IMR-90 (cell line): ENCODE data around the gene TAF11. TPM values are rescaled to one million over a fixed set of nuclear protein-coding genes. Genes with fewer than 3 reads are reported as not detected.

Experiments used
- ATAC-seq: fragments of 200-7000 bp; cut with Tn5 transposase; 2 replicates; pipeline ENCODE4 v1.9.1; 2020; ENCODE audit warnings: low read depth, mild to moderate bottlenecking, moderate library complexity
- BruUV-seq: library from RNA; stranded (reverse); fragments of 400-500 nt; replicated peaks from 2 replicates; lab custom pipeline; 2021; lab: Mats Ljungman, UMichigan
- CTCF ChIA-PET: fragments of 300-600 bp; formaldehyde crosslinking; extraction: SDS; loops from one replicate; lab custom pipeline; 2021; ENCODE audit warnings: antibody characterized with exemption; lab: Yijun Ruan, JAX
- POLR2A ChIA-PET: fragments of 300-600 bp; sonication (Branson Sonifier 250); formaldehyde crosslinking; loops from one replicate; lab custom pipeline; 2022; ENCODE audit warnings: antibody characterized with exemption; ENCODE audit not compliant: unreplicated experiment; lab: Charles Lee
- DNase-seq: peaks from one replicate; pipeline ENCODE4 v3.0.0; 2013
- H2AFZ ChIP-seq: replicated peaks from 2 replicates; pipeline ENCODE3; 2013; ENCODE audit warnings: low read length, mild to moderate bottlenecking; ENCODE audit not compliant: poor library complexity
- H2AK5ac ChIP-seq: 2 replicates; pipeline ENCODE4 v1.6.1; 2013; ENCODE audit warnings: low read depth, low read length, inconsistent platforms
- H2AK9ac ChIP-seq: replicated peaks from 2 replicates; pipeline ENCODE3; 2013; ENCODE audit warnings: mild to moderate bottlenecking, low read depth, low read length, moderate library complexity; ENCODE audit not compliant: poor library complexity
- H2BK120ac ChIP-seq: 2 replicates; pipeline ENCODE4 v1.6.1; 2013; ENCODE audit warnings: low read depth, low read length, inconsistent platforms
- H2BK15ac ChIP-seq: 3 replicates; pipeline ENCODE4 v1.6.1; 2013; ENCODE audit warnings: low read depth, low read length, inconsistent platforms
- H2BK20ac ChIP-seq: 2 replicates; pipeline ENCODE4 v1.6.1; 2013; ENCODE audit warnings: low read depth, mild to moderate bottlenecking, inconsistent platforms, low read length, moderate library complexity
- H2BK5ac ChIP-seq: 2 replicates; pipeline ENCODE4 v1.6.1; 2013; ENCODE audit warnings: mild to moderate bottlenecking, low read depth, low read length, inconsistent platforms; ENCODE audit not compliant: poor library complexity, severe bottlenecking
- H3K14ac ChIP-seq: replicated peaks from 2 replicates; pipeline ENCODE4 v1.6.1; 2013; ENCODE audit warnings: low read depth, low read length, inconsistent platforms
- H3K18ac ChIP-seq: 2 replicates; pipeline ENCODE4 v1.6.1; 2013; ENCODE audit warnings: low read depth, low read length, control low read depth
- H3K23ac ChIP-seq: 2 replicates; pipeline ENCODE4 v1.6.1; 2013; ENCODE audit warnings: low read depth, low read length, inconsistent platforms
- H3K27ac ChIP-seq: 2 replicates; pipeline ENCODE4 v1.5.1; 2013; ENCODE audit warnings: mild to moderate bottlenecking, control low read depth, low read length; ENCODE audit not compliant: insufficient read depth
- H3K27me3 ChIP-seq: 2 replicates; pipeline ENCODE4 v1.6.1; 2013; ENCODE audit warnings: low read length; ENCODE audit not compliant: control insufficient read depth, insufficient read depth
- H3K36me3 ChIP-seq: 2 replicates; pipeline ENCODE4 v1.6.1; 2013; ENCODE audit warnings: low read length, mixed read lengths; ENCODE audit not compliant: control insufficient read depth, insufficient read depth
- H3K4ac ChIP-seq: 2 replicates; pipeline ENCODE4 v1.6.1; 2013; ENCODE audit warnings: low read depth, low read length, inconsistent platforms
- H3K4me1 ChIP-seq: 2 replicates; pipeline ENCODE4 v1.6.1; 2013; ENCODE audit warnings: low read length, mixed read lengths; ENCODE audit not compliant: control insufficient read depth, insufficient read depth
- H3K4me2 ChIP-seq: 2 replicates; pipeline ENCODE4 v1.6.1; 2013; ENCODE audit warnings: low read depth, mild to moderate bottlenecking, control low read depth, low read length, moderate library complexity
- H3K4me3 ChIP-seq: 2 replicates; pipeline ENCODE4 v1.5.1; 2013; ENCODE audit warnings: low read depth, mild to moderate bottlenecking, control low read depth, low read length, moderate library complexity; ENCODE audit not compliant: insufficient read depth
- H3K56ac ChIP-seq: 2 replicates; pipeline ENCODE4 v1.6.1; 2013; ENCODE audit warnings: low read length, inconsistent platforms; ENCODE audit not compliant: insufficient read depth; ENCODE audit errors: extremely low read depth
- H3K79me1 ChIP-seq, 2 experiments: 2 replicates each; pipeline ENCODE4 v1.6.1; 2013; ENCODE audit warnings: low read length in 2 of 2, inconsistent platforms in 1 of 2, low read depth in 1 of 2
- H3K9ac ChIP-seq: 2 replicates; pipeline ENCODE4 v1.6.1; 2013; ENCODE audit warnings: low read depth, low read length, control low read depth
- H3K9me1 ChIP-seq: 2 replicates; pipeline ENCODE4 v1.6.1; 2013; ENCODE audit warnings: low read length, inconsistent platforms; ENCODE audit not compliant: insufficient read depth
- H3K9me3 ChIP-seq: 2 replicates; pipeline ENCODE4 v1.6.1; 2013; ENCODE audit warnings: low read length; ENCODE audit not compliant: control insufficient read depth, insufficient read depth
- H4K20me1 ChIP-seq: 2 replicates; pipeline ENCODE4 v1.6.1; 2013; ENCODE audit warnings: low read length, inconsistent platforms; ENCODE audit not compliant: insufficient read depth
- H4K5ac ChIP-seq: 2 replicates; pipeline ENCODE4 v1.6.1; 2013; ENCODE audit warnings: mild to moderate bottlenecking, low read depth, low read length, control low read depth
- H4K8ac ChIP-seq, 2 experiments: 2 replicates each; pipeline ENCODE4 v1.6.1; 2013; ENCODE audit warnings: low read depth in 2 of 2, low read length in 2 of 2, control low read depth in 1 of 2, inconsistent platforms in 1 of 2
- H4K91ac ChIP-seq: 2 replicates; pipeline ENCODE4 v1.6.1; 2013; ENCODE audit warnings: low read depth, low read length, inconsistent platforms; ENCODE audit not compliant: insufficient read depth
- BHLHE40 ChIP-seq: fragments of 150-350 bp; IDR thresholded peaks from 2 replicates; pipeline ENCODE4 v1.6.1; 2016; ENCODE audit warnings: mild to moderate bottlenecking, low read depth, low read length
- CEBPB ChIP-seq: IDR thresholded peaks from 2 replicates; pipeline ENCODE4 v1.6.1; 2012; ENCODE audit warnings: low read depth, low read length, improper control_type of control experiment
- CHD1 ChIP-seq: IDR thresholded peaks from 2 replicates; pipeline ENCODE4 v1.6.1; 2012; ENCODE audit warnings: low read depth, low read length, improper control_type of control experiment
- CTCF ChIP-seq: conservative IDR thresholded peaks from 2 replicates; pipeline ENCODE4 v1.5.1; 2012; ENCODE audit warnings: mild to moderate bottlenecking, low read depth, low read length, improper control_type of control experiment
- ELK1 ChIP-seq: fragments of 150-350 bp; IDR thresholded peaks from 2 replicates; pipeline ENCODE4 v1.6.1; 2016; ENCODE audit warnings: low read depth, mild to moderate bottlenecking, low read length, moderate library complexity, borderline replicate concordance
- FOS ChIP-seq: fragments of 150-350 bp; IDR thresholded peaks from 2 replicates; pipeline ENCODE4 v1.6.1; 2016; ENCODE audit warnings: low read depth, low read length
- MAFK ChIP-seq: IDR thresholded peaks from 2 replicates; pipeline ENCODE4 v1.6.1; 2012; ENCODE audit warnings: low read depth, low read length, improper control_type of control experiment
- MAZ ChIP-seq: IDR thresholded peaks from 2 replicates; pipeline ENCODE4 v1.6.1; 2012; ENCODE audit warnings: low read depth, mild to moderate bottlenecking, low read length, improper control_type of control experiment, moderate library complexity, borderline replicate concordance
- MXI1 ChIP-seq: IDR thresholded peaks from 2 replicates; pipeline ENCODE4 v1.6.1; 2012; ENCODE audit warnings: low read depth, mild to moderate bottlenecking, low read length, moderate library complexity, borderline replicate concordance
- NFE2L2 ChIP-seq: fragments of 150-350 bp; IDR thresholded peaks from 2 replicates; pipeline ENCODE4 v1.6.1; 2016; ENCODE audit warnings: low read depth, mild to moderate bottlenecking, low read length
- POLR2A ChIP-seq: IDR thresholded peaks from 2 replicates; pipeline ENCODE4 v1.6.1; 2012; ENCODE audit warnings: mild to moderate bottlenecking, low read depth, low read length
- RAD21 ChIP-seq: IDR thresholded peaks from 2 replicates; pipeline ENCODE4 v1.6.1; 2012; ENCODE audit warnings: low read length, improper control_type of control experiment
- RCOR1 ChIP-seq: IDR thresholded peaks from 2 replicates; pipeline ENCODE4 v1.6.1; 2012; ENCODE audit warnings: mild to moderate bottlenecking, low read length, improper control_type of control experiment; ENCODE audit not compliant: insufficient replicate concordance
- RFX5 ChIP-seq: IDR thresholded peaks from 2 replicates; pipeline ENCODE4 v1.8.0; 2012; ENCODE audit warnings: low read depth, mild to moderate bottlenecking, low read length, moderate library complexity
- SMC3 ChIP-seq: fragments of 150-350 bp; IDR thresholded peaks from 2 replicates; pipeline ENCODE4 v1.6.1; 2016; ENCODE audit warnings: low read depth, mild to moderate bottlenecking, antibody characterized with exemption, low read length, moderate library complexity
- USF2 ChIP-seq: fragments of 150-350 bp; IDR thresholded peaks from 2 replicates; pipeline ENCODE4 v1.6.1; 2017; ENCODE audit warnings: mild to moderate bottlenecking, antibody characterized with exemption, low read length, low read depth
- WGBS, 2 experiments: methylation state at CpG; one replicate each; pipeline versions ENCODE4 v1.1.5 to v1.1.7; 2013; ENCODE audit warnings: missing lambda C conversion rate in 2 of 2; ENCODE audit not compliant: insufficient read length in 1 of 2; ENCODE audit errors: extremely low coverage in 2 of 2; 5-methylcytosine and 5-hydroxymethylcytosine counted together
- dilution Hi-C: fragments of 300-500 bp; cut with HindIII; formaldehyde crosslinking; loops from one replicate; pipeline ENCODE4 v1.14.3; 2018; ENCODE audit warnings: low sequenced_read_pairs; ENCODE audit not compliant: unreplicated experiment
- in situ Hi-C: fragments of 300-500 bp; cut with MboI; formaldehyde crosslinking; loops from 3 replicates; pipeline ENCODE4 v1.14.3; 2019; ENCODE audit warnings: low sequenced_read_pairs, inconsistent platforms, mixed read lengths
- intact Hi-C: fragments of 100-400 bp; cut with micrococcal nuclease; formaldehyde crosslinking; loops from 2 replicates; pipeline ENCODE4 v1.10.0; 2022
- polyA plus RNA-seq, 3 experiments: library from polyadenylated mRNA; depleted of rRNA; stranded (reverse); fragments of >200 nt; gene quantifications; 2 replicates each; pipeline ENCODE4 v1.2.3, GENCODE V29; 2012; ENCODE audit warnings: low replicate concordance in 1 of 3
- total RNA-seq: library from RNA; depleted of rRNA; stranded (reverse); fragments of >200 nt; gene quantifications from 2 replicates; pipeline ENCODE4 v1.2.3, GENCODE V29; 2012

The TAF11 gene
- total and polyA plus RNA-seq, 2 of the 4 experiments (the other 2 are of a cell fraction): 12.7 to 23.3 TPM

GRCh38 chr6:34884996-34885395 is 2.8 kb downstream of the TAF11 start:
- dilution Hi-C loops: no loop called here
- Histone ChIP-seq H3K18ac (no peak overlapping the region), H2BK15ac (no peak overlapping the region), H2AK5ac (no peak overlapping the region), H3K9ac (no peak overlapping the region), H2AK9ac (no peak overlapping the region), H3K4me2 (no peak overlapping the region), H3K27ac (no peak overlapping the region), H3K4ac (no peak overlapping the region), H4K20me1 (no peaks in the 10 kb centered on the region), H3K56ac (no peak overlapping the region), H3K9me1 (no peaks in the 10 kb centered on the region), H3K23ac (no peak overlapping the region), H3K27me3 (no peaks in the 10 kb centered on the region), H2BK120ac (no peak overlapping the region), H3K79me1 (peaks cover 16 to 42% of the 10 kb centered on the region in 2 experiments), H2AFZ (no peak overlapping the region), H2BK5ac (no peak overlapping the region), H4K8ac (no peak overlapping the region), H2BK20ac (no peak overlapping the region), H3K4me1 (no peaks in the 10 kb centered on the region), H3K4me3 (no peak overlapping the region), H4K5ac (no peak overlapping the region), H3K9me3 (no peaks in the 10 kb centered on the region), H4K91ac (no peak overlapping the region), H3K14ac (no peak overlapping the region), H3K36me3 (peaks cover 2% of the 10 kb centered on the region)
- in situ Hi-C loops: no loop called here
- intact Hi-C loops: loop anchor here (5.0 kb wide), 2 partner anchors 242 to 322 kb away; no protein-coding TSS in a partner anchor
- whole genome bisulfite sequencing, 2 experiments: no CpG with 5 or more reads among the region's 2 CpGs
- no peak for DNase-seq
- no peak for ATAC-seq
- ChIA-PET CTCF (interaction anchor here (0.6 to 1.6 kb wide), 3 partner anchors 20 to 125 kb away, joined by 3 read pairs; no protein-coding TSS in a partner anchor), POLR2A (no interaction called here)
- no TSS peak for BruUV-seq
- TF ChIP-seq USF2: no peak
- no peak for TF ChIP-seq NFE2L2
- TF ChIP-seq RAD21: no peak
- TF ChIP-seq POLR2A: no peak
- no peak for TF ChIP-seq CTCF
- TF ChIP-seq MAZ: no peak
- no peak for TF ChIP-seq MAFK
- no peak for TF ChIP-seq RFX5
- no peak for TF ChIP-seq CHD1
- TF ChIP-seq MXI1: no peak
- TF ChIP-seq RCOR1: no peak
- TF ChIP-seq SMC3: no peak
- no peak for TF ChIP-seq CEBPB
- TF ChIP-seq ELK1: no peak
- TF ChIP-seq FOS: no peak
- no peak for TF ChIP-seq BHLHE40
